K562 (cell line): Measurements from ENCODE around the gene COQ10B. TPM values are rescaled to one million over a fixed set of nuclear protein-coding genes. Genes with fewer than 3 reads are reported as not detected.

ENCODE experiments used
- ARID2 ChIP-seq: fragments of 450-650 bp; IDR thresholded peaks from 2 replicates; pipeline ENCODE4 v1.6.1; 2017; ENCODE audit warnings: antibody characterized with exemption, mild to moderate bottlenecking
- BHLHE40 ChIP-seq: IDR thresholded peaks from 2 replicates; pipeline ENCODE4 v1.6.1; 2011; ENCODE audit warnings: low read length, improper control_type of control experiment
- BRD9 ChIP-seq: fragments of 450-650 bp; IDR thresholded peaks from 2 replicates; pipeline ENCODE4 v1.6.1; 2018; ENCODE audit warnings: low read depth; ENCODE audit not compliant: partially characterized antibody
- CREB1 ChIP-seq, 2 experiments: sonication (generic) in 1 of 2; formaldehyde crosslinking in 1 of 2; IDR thresholded peaks; 2 replicates each; pipeline versions ENCODE4 v1.6.1 to v1.8.0; 2012 to 2022; ENCODE audit warnings: inconsistent platforms in 1 of 2, mild to moderate bottlenecking in 1 of 2, missing genetic modification reagents in 1 of 2, moderate library complexity in 1 of 2
- DPF2 ChIP-seq: fragments of 450-650 bp; IDR thresholded peaks from 2 replicates; pipeline ENCODE4 v1.6.1; 2016
- HCFC1 ChIP-seq: IDR thresholded peaks from 2 replicates; pipeline ENCODE4 v1.6.1; 2012; ENCODE audit warnings: low read depth, low read length, improper control_type of control experiment
- MEF2D ChIP-seq: conservative IDR thresholded peaks from 2 replicates; pipeline ENCODE4 v1.6.1; 2016; ENCODE audit warnings: low read depth, missing genetic modification characterization, missing compliant biosample characterization
- NBN ChIP-seq: fragments of 450-650 bp; IDR thresholded peaks from 2 replicates; pipeline ENCODE4 v1.6.1; 2016; ENCODE audit warnings: low read depth, mild to moderate bottlenecking
- NFIX ChIP-seq: fragments of 250-450 bp; sonication (Bioruptor Pico); IDR thresholded peaks from 2 replicates; pipeline ENCODE4 v1.4.0; 2020; ENCODE audit warnings: low read depth, mild to moderate bottlenecking, moderate library complexity
- POLR2H ChIP-seq: IDR thresholded peaks from 2 replicates; pipeline ENCODE4 v1.6.1; 2016; ENCODE audit warnings: missing genetic modification characterization, low read depth, mild to moderate bottlenecking, control low read depth, missing compliant biosample characterization, moderate library complexity
- PPARD ChIP-seq: fragments of 250-450 bp; sonication (Bioruptor Pico); IDR thresholded peaks from 2 replicates; pipeline ENCODE4 v1.8.0; 2022; ENCODE audit warnings: inconsistent platforms, mild to moderate bottlenecking, moderate library complexity
- RAD51 ChIP-seq: fragments of 450-650 bp; IDR thresholded peaks from 2 replicates; pipeline ENCODE4 v1.7.1; 2016; ENCODE audit warnings: low read depth, mild to moderate bottlenecking, borderline replicate concordance
- RFX1 ChIP-seq: fragments of 450-650 bp; IDR thresholded peaks from 2 replicates; pipeline ENCODE4 v1.6.1; 2016; ENCODE audit warnings: mild to moderate bottlenecking, moderate library complexity
- SIN3B ChIP-seq: fragments of 450-650 bp; IDR thresholded peaks from 2 replicates; pipeline ENCODE4 v1.6.1; 2017; ENCODE audit warnings: low read depth, mild to moderate bottlenecking, moderate library complexity
- TGIF2 ChIP-seq: sonication (generic); formaldehyde crosslinking; IDR thresholded peaks from 2 replicates; pipeline ENCODE4 v1.8.1; 2022; ENCODE audit warnings: mild to moderate bottlenecking, missing genetic modification reagents, moderate library complexity
- YBX1 ChIP-seq: fragments of 450-650 bp; IDR thresholded peaks from 2 replicates; pipeline ENCODE4 v1.7.1; 2016; ENCODE audit warnings: mild to moderate bottlenecking
- ZEB2 ChIP-seq: fragments of 450-650 bp; IDR thresholded peaks from 2 replicates; pipeline ENCODE4 v1.6.1; 2016
- ZKSCAN8 ChIP-seq: fragments of 200-800 bp; sonication (Bioruptor generic); IDR thresholded peaks from 2 replicates; pipeline ENCODE4 v1.6.1; 2016; ENCODE audit warnings: missing genetic modification characterization, missing compliant biosample characterization
- ZNF778 ChIP-seq: fragments of 450-650 bp; formaldehyde crosslinking; IDR thresholded peaks from 2 replicates; pipeline ENCODE4 v1.4.0; 2020; ENCODE audit warnings: mild to moderate bottlenecking, moderate library complexity
- polyA plus RNA-seq, 8 experiments: library from polyadenylated mRNA; depleted of rRNA in 4 of 8; stranded (reverse) in 5 of 8; unstranded in 3 of 8; fragments of >200 nt; fragmentation: Nextera tagmentation in 2 of 8; fragmentation: Illumina TruSeq in 1 of 8; extraction: Ambion mirVana in 2 of 8; extraction: Trizol in 1 of 8; gene quantifications; 2 replicates each; pipeline versions ENCODE4 v1.2.1 to v1.2.3, GENCODE V29; 2011 to 2014; ENCODE audit warnings: inconsistent platforms in 1 of 8, missing spikeins in 1 of 8
- total RNA-seq, 7 experiments: library from RNA; depleted of rRNA in 6 of 7; stranded (reverse); fragments of >200 nt in 6 of 7; fragmentation: Illumina TruSeq in 2 of 7; extraction: Trizol in 2 of 7; gene quantifications; 2 replicates each; pipeline versions ENCODE4 v1.2.1 to v1.2.3, GENCODE V29; 2011 to 2021; ENCODE audit warnings: low replicate concordance in 1 of 7
- TF ChIP-seq, protein P1 (sequence below): fragments of 450-650 bp; IDR thresholded peaks from 2 replicates; pipeline ENCODE4 v1.6.1; 2016; ENCODE audit warnings: borderline replicate concordance
- TF ChIP-seq, protein P2 (sequence below): fragments of 450-650 bp; formaldehyde crosslinking; IDR thresholded peaks from 2 replicates; pipeline ENCODE4 v1.4.0; 2020; ENCODE audit warnings: mild to moderate bottlenecking, moderate library complexity
- TF ChIP-seq, protein P3 (sequence below): fragments of 250-450 bp; sonication (Bioruptor Pico); IDR thresholded peaks from 2 replicates; pipeline ENCODE4 v1.4.0; 2020
- TF ChIP-seq, protein P4 (sequence below): fragments of 250-450 bp; sonication (Bioruptor Pico); IDR thresholded peaks from 2 replicates; pipeline ENCODE4 v1.8.0; 2022; ENCODE audit warnings: moderate library complexity, mild to moderate bottlenecking, inconsistent platforms

The COQ10B gene
- total and polyA plus RNA-seq, 9 of the 15 experiments (the other 6 are each of a cell fraction or from before 2014, with no cell fraction given), result 3.1 to 13.1 (median 7.7) TPM

DNA sequence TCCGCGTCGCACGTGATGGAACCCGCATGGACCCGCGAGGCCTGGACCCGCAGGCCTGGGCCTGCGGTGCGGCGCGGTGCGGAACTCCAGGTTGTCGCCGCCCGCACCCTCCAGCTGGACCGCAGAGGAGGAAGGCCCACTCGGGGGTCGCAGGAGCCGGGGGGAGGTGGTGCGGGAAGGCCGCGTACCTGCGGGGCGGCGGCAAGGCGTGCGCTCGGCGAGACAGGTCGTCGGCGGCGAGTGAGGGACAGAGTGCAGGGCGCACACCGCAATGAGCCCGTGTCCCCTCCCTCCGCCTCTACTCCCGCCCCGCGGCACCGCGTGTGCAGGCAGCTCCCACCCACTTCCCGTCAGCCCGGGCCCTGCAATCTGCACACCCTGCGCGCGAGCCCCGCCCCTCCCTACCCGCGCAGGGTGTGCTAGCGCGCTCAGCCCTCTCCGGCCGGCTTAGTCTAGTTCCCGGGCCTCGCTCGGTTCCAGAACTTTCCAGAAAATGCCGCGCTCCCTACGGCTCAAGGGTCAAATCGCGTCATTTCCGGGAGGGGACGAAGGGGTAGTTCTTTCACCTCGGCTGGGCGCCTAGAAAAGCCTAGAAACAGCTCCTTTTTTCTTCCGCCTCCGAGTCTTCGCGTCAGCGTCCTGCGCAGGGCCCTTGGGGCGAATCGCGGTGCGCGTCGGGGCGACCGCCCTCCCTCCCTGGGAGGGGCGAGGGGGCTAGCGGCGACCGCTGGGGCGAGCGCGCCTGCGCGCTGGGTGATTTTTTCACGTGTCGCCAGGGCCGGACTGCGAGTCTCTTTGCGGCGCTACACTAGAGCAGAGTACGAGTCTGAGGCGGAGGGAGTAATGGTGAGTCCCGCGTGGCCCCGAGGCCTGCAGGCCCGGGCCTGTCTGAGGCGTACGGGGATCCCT, 46.5 kb downstream of the COQ10B start, which contains the start of the genes HSPD1 and HSPE1 (continued):
- TF ChIP-seq, protein P1, sequence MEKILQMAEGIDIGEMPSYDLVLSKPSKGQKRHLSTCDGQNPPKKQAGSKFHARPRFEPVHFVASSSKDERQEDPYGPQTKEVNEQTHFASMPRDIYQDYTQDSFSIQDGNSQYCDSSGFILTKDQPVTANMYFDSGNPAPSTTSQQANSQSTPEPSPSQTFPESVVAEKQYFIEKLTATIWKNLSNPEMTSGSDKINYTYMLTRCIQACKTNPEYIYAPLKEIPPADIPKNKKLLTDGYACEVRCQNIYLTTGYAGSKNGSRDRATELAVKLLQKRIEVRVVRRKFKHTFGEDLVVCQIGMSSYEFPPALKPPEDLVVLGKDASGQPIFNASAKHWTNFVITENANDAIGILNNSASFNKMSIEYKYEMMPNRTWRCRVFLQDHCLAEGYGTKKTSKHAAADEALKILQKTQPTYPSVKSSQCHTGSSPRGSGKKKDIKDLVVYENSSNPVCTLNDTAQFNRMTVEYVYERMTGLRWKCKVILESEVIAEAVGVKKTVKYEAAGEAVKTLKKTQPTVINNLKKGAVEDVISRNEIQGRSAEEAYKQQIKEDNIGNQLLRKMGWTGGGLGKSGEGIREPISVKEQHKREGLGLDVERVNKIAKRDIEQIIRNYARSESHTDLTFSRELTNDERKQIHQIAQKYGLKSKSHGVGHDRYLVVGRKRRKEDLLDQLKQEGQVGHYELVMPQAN, result peak; percentile 69; the same call in 1 of the 2 replicates
- TF ChIP-seq, protein P2, sequence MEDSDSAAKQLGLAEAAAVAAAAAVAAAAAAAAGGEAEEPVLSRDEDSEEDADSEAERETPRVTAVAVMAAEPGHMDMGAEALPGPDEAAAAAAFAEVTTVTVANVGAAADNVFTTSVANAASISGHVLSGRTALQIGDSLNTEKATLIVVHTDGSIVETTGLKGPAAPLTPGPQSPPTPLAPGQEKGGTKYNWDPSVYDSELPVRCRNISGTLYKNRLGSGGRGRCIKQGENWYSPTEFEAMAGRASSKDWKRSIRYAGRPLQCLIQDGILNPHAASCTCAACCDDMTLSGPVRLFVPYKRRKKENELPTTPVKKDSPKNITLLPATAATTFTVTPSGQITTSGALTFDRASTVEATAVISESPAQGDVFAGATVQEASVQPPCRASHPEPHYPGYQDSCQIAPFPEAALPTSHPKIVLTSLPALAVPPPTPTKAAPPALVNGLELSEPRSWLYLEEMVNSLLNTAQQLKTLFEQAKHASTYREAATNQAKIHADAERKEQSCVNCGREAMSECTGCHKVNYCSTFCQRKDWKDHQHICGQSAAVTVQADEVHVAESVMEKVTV, result no peak
- TF ChIP-seq, protein P3, sequence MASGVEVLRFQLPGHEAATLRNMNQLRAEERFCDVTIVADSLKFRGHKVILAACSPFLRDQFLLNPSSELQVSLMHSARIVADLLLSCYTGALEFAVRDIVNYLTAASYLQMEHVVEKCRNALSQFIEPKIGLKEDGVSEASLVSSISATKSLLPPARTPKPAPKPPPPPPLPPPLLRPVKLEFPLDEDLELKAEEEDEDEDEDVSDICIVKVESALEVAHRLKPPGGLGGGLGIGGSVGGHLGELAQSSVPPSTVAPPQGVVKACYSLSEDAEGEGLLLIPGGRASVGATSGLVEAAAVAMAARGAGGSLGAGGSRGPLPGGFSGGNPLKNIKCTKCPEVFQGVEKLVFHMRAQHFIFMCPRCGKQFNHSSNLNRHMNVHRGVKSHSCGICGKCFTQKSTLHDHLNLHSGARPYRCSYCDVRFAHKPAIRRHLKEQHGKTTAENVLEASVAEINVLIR (CRISPR knock-in tag), result peak; percentile 90
- peak; percentile 48 for TF ChIP-seq BHLHE40
- peak; percentile 92 for TF ChIP-seq ZEB2
- peak; percentile 61; the same call in 1 of the 2 replicates for TF ChIP-seq DPF2
- TF ChIP-seq ZKSCAN8 (CRISPR knock-in tag), result no peak
- no peak for TF ChIP-seq MEF2D (tag)
- TF ChIP-seq POLR2H, result peak; percentile 48
- TF ChIP-seq NFIX (CRISPR knock-in tag), result no peak
- TF ChIP-seq TGIF2 (CRISPR knock-in tag), result no peak
- no peak for TF ChIP-seq RFX1
- TF ChIP-seq YBX1, result peak; percentile 94
- TF ChIP-seq, protein P4, sequence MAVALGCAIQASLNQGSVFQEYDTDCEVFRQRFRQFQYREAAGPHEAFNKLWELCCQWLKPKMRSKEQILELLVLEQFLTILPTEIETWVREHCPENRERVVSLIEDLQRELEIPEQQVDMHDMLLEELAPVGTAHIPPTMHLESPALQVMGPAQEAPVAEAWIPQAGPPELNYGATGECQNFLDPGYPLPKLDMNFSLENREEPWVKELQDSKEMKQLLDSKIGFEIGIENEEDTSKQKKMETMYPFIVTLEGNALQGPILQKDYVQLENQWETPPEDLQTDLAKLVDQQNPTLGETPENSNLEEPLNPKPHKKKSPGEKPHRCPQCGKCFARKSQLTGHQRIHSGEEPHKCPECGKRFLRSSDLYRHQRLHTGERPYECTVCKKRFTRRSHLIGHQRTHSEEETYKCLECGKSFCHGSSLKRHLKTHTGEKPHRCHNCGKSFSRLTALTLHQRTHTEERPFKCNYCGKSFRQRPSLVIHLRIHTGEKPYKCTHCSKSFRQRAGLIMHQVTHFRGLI (CRISPR knock-in tag), result no peak
- TF ChIP-seq NBN, result peak; percentile 90
- peak; percentile 93 for TF ChIP-seq CREB1 (IDR thresholded peaks at IDR 0.05)
- peak; percentile 87 for TF ChIP-seq CREB1 (CRISPR knock-in tag; IDR thresholded peaks at IDR 0.05)
- peak; percentile 43; the same call in 1 of the 2 replicates for TF ChIP-seq SIN3B
- TF ChIP-seq PPARD (CRISPR knock-in tag), result no peak
- TF ChIP-seq ARID2, result no peak
- TF ChIP-seq ZNF778 (CRISPR knock-in tag), result no peak
- no peak for TF ChIP-seq RAD51
- peak; percentile 81 for TF ChIP-seq HCFC1
- TF ChIP-seq BRD9, result peak; percentile 1
